Measurements from ENCODE around the gene EIF5. TPM values are rescaled to one million over a fixed set of nuclear protein-coding genes. Genes with fewer than 3 reads are reported as not detected.

The EIF5 gene
- total RNA-seq, 4 donors from 2014 or later, result 210 to 312 (median 266) TPM

DNA sequence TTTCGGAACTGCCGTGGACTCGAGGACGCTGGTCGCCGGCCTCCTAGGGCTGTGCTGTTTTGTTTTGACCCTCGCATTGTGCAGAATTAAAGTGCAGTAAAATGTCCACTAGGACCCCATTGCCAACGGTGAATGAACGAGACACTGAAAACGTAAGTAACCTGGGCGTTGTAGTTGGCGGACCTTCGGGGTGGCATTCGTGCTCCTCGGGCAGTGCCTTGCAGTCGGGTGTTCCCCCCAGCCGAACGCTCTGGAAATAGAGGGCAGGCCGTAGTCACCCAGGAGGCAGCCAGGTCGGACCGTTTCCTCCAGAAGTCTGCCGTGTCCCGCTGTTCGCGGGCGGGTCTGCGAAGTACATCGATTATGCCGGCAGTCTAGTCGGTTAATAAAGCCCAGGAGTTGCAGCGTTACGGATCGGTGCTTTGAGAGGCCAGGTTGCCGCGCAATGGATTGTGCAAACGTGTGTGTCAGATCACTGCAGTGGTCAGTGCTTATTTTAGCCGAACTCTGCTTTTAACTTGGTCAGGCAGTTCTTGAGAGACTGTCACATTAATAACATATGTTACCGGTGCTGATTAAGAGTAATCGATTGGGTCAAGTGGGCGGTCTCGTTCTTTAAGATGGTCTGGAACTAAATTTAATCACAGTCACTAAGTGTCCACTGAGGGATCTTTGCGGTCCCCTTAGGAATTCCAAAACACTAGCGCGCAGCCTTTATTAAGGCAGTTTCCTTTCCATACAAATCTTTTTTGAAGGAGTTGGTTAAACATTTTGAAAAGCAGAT is 52.1 kb downstream of the EIF5 start:
- 0 to 7% methylated on average over 7 to 44 of the region's 44 CpGs for WGBS, 2 donors (ENCODE audit: low coverage in 1 of 2)
- peak; percentile 50 for DNase-seq

DNA sequence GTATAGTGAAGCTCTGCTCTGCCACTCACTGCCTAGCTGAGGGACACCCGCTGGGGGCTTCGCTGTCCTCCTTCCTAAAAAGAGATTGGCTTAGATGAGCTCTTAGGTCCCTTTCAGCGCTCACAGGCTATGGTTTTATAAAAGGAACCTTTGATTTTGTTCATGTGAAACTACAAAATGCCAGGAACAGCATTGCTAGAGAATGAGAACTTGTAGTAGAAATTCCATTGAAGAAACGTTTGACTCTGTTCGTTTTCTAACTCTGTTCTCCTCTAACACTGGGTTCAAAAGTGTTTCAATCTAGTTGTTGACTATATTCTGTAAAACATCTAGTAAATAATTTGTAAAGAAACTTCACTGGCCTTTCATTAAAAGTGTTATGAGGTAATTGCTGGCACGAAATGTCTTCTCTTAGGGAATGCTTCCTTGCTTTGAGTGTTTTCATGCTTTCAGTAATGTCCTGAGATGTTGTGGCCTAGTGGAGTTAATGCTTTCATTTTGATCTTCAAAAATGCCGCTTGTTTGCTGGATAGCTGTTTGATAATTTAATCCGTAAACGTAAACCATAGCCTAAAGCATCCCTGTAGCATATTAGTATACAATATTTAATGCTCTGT is 52.8 kb downstream of the EIF5 start:
- H3K4me1 ChIP-seq, result peaks cover 27 to 46% (median 32%) of the 10 kb centered on the region in 4 donors
- peak overlapping the region; percentile 98 to 100 (median 100) for H3K27ac ChIP-seq
- DNase-seq, result no peak
- intact Hi-C loops (cut with DNase I; ENCODE audit: low total_unique reads), result no loop called here
- no peak for TF ChIP-seq POLR2A (IDR thresholded peaks at IDR 0.05)
- no peak for TF ChIP-seq POLR2AphosphoS5 (IDR thresholded peaks at IDR 0.05)
- TF ChIP-seq, protein P1, sequence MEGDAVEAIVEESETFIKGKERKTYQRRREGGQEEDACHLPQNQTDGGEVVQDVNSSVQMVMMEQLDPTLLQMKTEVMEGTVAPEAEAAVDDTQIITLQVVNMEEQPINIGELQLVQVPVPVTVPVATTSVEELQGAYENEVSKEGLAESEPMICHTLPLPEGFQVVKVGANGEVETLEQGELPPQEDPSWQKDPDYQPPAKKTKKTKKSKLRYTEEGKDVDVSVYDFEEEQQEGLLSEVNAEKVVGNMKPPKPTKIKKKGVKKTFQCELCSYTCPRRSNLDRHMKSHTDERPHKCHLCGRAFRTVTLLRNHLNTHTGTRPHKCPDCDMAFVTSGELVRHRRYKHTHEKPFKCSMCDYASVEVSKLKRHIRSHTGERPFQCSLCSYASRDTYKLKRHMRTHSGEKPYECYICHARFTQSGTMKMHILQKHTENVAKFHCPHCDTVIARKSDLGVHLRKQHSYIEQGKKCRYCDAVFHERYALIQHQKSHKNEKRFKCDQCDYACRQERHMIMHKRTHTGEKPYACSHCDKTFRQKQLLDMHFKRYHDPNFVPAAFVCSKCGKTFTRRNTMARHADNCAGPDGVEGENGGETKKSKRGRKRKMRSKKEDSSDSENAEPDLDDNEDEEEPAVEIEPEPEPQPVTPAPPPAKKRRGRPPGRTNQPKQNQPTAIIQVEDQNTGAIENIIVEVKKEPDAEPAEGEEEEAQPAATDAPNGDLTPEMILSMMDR (IDR thresholded peaks at IDR 0.05), result no peak
- TF ChIP-seq EP300 (IDR thresholded peaks at IDR 0.05; ENCODE audit: low read depth), result no peak
- H3K4me3 ChIP-seq, result peak overlapping the region; percentile 78 to 97 (median 94)
- in situ Hi-C loops (cut with MboI; ENCODE audit: low pct_ligation_motif_present in 1 of 4, low pct_unique_long_range_greater_than_20kb in 1 of 4, low sequenced_read_pairs in 3 of 4), result loop anchor here in 1 of 4 donors (10.0 kb wide), 1 partner anchor 52 kb away; the partner anchor contains the start of gene EIF5
- H3K36me3 ChIP-seq, result no peaks in the 10 kb centered on the region
- no peaks in the 10 kb centered on the region for H3K9me3 ChIP-seq
- 7 to 13% methylated on average over 8 to 9 of the region's 9 CpGs for whole genome bisulfite sequencing, 2 donors (ENCODE audit: low coverage in 1 of 2)
- no peaks in the 10 kb centered on the region for H3K27me3 ChIP-seq

More for the DNA sequence above, 52.1 kb downstream of the EIF5 start:
- intact Hi-C loops (cut with DNase I; ENCODE audit: low total_unique reads), result no loop called here
- Histone ChIP-seq H3K9me3 (no peaks in the 10 kb centered on the region), H3K4me1 (peaks cover 27 to 41% (median 29%) of the 10 kb centered on the region in 4 donors), H3K27me3 (no peaks in the 10 kb centered on the region), H3K36me3 (no peaks in the 10 kb centered on the region), H3K4me3 (peak overlapping the region; percentile 78 to 97 (median 94)), H3K27ac (peak overlapping the region; percentile 98 to 100 (median 100))
- in situ Hi-C loops (cut with MboI; ENCODE audit: low pct_ligation_motif_present in 1 of 4, low pct_unique_long_range_greater_than_20kb in 1 of 4, low sequenced_read_pairs in 3 of 4), result loop anchor here in 1 of 4 donors (10.0 kb wide), 1 partner anchor 51 kb away; the partner anchor contains the start of gene EIF5
- TF ChIP-seq POLR2AphosphoS5 (IDR thresholded peaks at IDR 0.05) (no peak), POLR2A (IDR thresholded peaks at IDR 0.05) (no peak), EP300 (IDR thresholded peaks at IDR 0.05; ENCODE audit: low read depth) (no peak)
- TF ChIP-seq, protein P1 (IDR thresholded peaks at IDR 0.05), result no peak

DNA sequence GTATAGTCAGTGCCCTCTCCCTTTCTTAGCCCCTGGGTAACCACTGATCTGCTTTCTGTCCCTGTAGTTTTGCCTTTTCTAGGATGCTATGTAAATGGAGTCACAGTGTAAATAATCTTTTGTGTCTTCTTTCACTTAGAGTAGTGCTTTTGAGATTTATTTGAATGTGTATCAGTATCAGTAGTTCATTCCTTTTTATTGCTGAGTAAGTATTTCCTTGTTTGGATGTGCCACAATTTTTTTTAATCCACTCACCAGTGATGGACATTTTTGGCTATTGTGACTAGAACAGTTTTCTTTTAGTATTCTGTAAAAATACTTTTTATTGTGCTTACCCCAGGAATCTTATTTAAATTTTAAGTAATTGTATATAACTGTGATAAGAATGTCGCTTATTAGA is 54.6 kb downstream of the EIF5 start:
- Histone ChIP-seq H3K36me3 (no peaks in the 10 kb centered on the region), H3K27ac (no peak overlapping the region), H3K27me3 (no peaks in the 10 kb centered on the region), H3K9me3 (no peaks in the 10 kb centered on the region), H3K4me3 (no peak overlapping the region), H3K4me1 (peaks cover 29 to 65% (median 47%) of the 10 kb centered on the region in 4 donors)
- WGBS, 2 donors (ENCODE audit: low coverage in 1 of 2), result 97% methylated on average over 1 of the region's 1 CpG; no CpG with 5 or more reads in 1 of the 2 donors
- DNase-seq, result no peak
- TF ChIP-seq POLR2AphosphoS5 (IDR thresholded peaks at IDR 0.05) (no peak), EP300 (IDR thresholded peaks at IDR 0.05; ENCODE audit: low read depth) (no peak), POLR2A (IDR thresholded peaks at IDR 0.05) (no peak)
- TF ChIP-seq, protein P1 (IDR thresholded peaks at IDR 0.05), result no peak
- in situ Hi-C loops (cut with MboI; ENCODE audit: low pct_ligation_motif_present in 1 of 4, low pct_unique_long_range_greater_than_20kb in 1 of 4, low sequenced_read_pairs in 3 of 4), result loop anchor here in 1 of 4 donors (10.0 kb wide), 1 partner anchor 54 kb away; the partner anchor contains the start of gene EIF5
- intact Hi-C loops (cut with DNase I; ENCODE audit: low total_unique reads), result no loop called here

DNA sequence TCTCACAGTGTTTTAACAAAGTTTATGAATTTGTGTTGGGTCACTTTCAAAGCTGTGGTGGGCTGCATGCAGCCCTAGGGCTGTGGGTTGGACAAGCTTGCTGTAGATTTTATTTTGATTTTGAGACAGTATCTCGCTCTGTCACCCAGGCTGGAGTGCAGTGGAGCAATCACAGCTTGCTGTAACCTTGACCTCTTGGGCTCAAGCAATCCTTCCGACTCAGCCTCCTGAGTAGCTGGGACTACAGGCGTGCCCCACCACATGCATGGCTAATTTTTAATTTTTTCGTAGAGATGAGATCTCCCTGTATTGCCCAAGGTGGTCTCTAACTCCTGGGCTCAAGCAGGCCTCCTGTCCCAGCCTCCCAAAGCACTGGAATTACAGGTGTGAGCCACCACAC is 56.6 kb downstream of the EIF5 start:
- DNase-seq, result no peak
- no peaks in the 10 kb centered on the region for H3K36me3 ChIP-seq
- TF ChIP-seq, protein P1 (IDR thresholded peaks at IDR 0.05), result no peak
- TF ChIP-seq POLR2A (IDR thresholded peaks at IDR 0.05), result no peak
- TF ChIP-seq EP300 (IDR thresholded peaks at IDR 0.05; ENCODE audit: low read depth), result no peak
- no peak for TF ChIP-seq POLR2AphosphoS5 (IDR thresholded peaks at IDR 0.05)
- no peaks in the 10 kb centered on the region for H3K9me3 ChIP-seq
- H3K4me1 ChIP-seq, result peaks cover 30 to 78% (median 58%) of the 10 kb centered on the region in 4 donors
- no peaks in the 10 kb centered on the region for H3K27me3 ChIP-seq
- no peak overlapping the region for H3K4me3 ChIP-seq
- in situ Hi-C loops (cut with MboI; ENCODE audit: low pct_ligation_motif_present in 1 of 4, low pct_unique_long_range_greater_than_20kb in 1 of 4, low sequenced_read_pairs in 3 of 4) (no loop called here), intact Hi-C loops (cut with DNase I; ENCODE audit: low total_unique reads) (no loop called here)
- H3K27ac ChIP-seq, result no peak overlapping the region
- 82 to 100% methylated on average over 1 to 4 of the region's 4 CpGs for WGBS, 2 donors (ENCODE audit: low coverage in 1 of 2)
